Glutamatergic neuron (in vitro differentiated cells): Measurements from ENCODE around the gene ZNF197. TPM values are rescaled to one million over a fixed set of nuclear protein-coding genes. Genes with fewer than 3 reads are reported as not detected.

Experiments
- DNase-seq: peaks from one replicate; pipeline ENCODE4 v3.0.0; 2022
- H3K27ac Mint-ChIP-seq: one replicate; pipeline ENCODE4 v1.8.0; 2020; ENCODE audit warnings: mild to moderate bottlenecking, mixed read lengths, inconsistent platforms; ENCODE audit not compliant: unreplicated experiment
- H3K27me3 Mint-ChIP-seq: one replicate; pipeline ENCODE4 v1.8.0; 2020; ENCODE audit warnings: mild to moderate bottlenecking, moderate library complexity, mixed read lengths, inconsistent platforms; ENCODE audit not compliant: unreplicated experiment
- H3K36me3 Mint-ChIP-seq: one replicate; pipeline ENCODE4 v1.8.0; 2020; ENCODE audit warnings: mild to moderate bottlenecking, mixed read lengths, inconsistent platforms; ENCODE audit not compliant: unreplicated experiment
- H3K4me1 Mint-ChIP-seq: one replicate; pipeline ENCODE4 v1.8.0; 2020; ENCODE audit warnings: mild to moderate bottlenecking, low read depth, mixed read lengths, inconsistent platforms; ENCODE audit not compliant: unreplicated experiment
- H3K4me3 Mint-ChIP-seq: one replicate; pipeline ENCODE4 v1.8.0; 2020; ENCODE audit warnings: mild to moderate bottlenecking, mixed read lengths, inconsistent platforms; ENCODE audit not compliant: unreplicated experiment
- H3K9me3 Mint-ChIP-seq: one replicate; pipeline ENCODE4 v1.8.0; 2020; ENCODE audit warnings: mild to moderate bottlenecking, moderate library complexity, mixed read lengths, inconsistent platforms; ENCODE audit not compliant: unreplicated experiment
- total RNA-seq: library from RNA; stranded (reverse); fragmentation: NEBNext Ultra II Directional; extraction: Animal tissue kit (Norgen Biotek cat#: 25700); gene quantifications from one replicate; pipeline ENCODE4 v1.2.1, GENCODE V29; 2021; ENCODE audit not compliant: unreplicated experiment
- TF ChIP-seq, protein P1 (sequence below): fragments of 200-600 bp; sonication (generic); IDR thresholded peaks from one replicate; pipeline ENCODE4 v1.5.0; 2021; ENCODE audit not compliant: partially characterized antibody, unreplicated experiment

The ZNF197 gene
- total RNA-seq, 1 donor from 2014 or later = 49.0 TPM

DNA sequence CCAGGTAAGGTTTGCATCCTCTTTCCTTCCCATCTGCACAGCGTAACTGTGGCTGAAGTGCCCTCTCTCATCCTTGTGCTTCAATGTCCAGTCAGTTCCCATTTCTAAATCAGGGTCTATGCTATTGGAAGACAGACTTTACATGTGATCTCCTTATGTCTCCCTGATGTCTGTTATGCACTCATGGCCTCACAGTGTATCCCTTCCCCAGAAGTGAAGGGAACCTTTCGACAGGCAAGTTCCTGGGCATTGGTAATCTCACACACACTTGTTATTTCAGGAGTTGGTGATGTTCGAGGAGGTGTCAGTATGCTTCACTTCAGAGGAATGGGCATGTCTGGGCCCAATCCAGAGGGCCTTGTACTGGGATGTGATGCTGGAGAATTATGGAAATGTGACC is 7.4 kb downstream of the ZNF197 start:
- H3K4me3 Mint-ChIP-seq = no peak overlapping the region
- TF ChIP-seq, protein P1, sequence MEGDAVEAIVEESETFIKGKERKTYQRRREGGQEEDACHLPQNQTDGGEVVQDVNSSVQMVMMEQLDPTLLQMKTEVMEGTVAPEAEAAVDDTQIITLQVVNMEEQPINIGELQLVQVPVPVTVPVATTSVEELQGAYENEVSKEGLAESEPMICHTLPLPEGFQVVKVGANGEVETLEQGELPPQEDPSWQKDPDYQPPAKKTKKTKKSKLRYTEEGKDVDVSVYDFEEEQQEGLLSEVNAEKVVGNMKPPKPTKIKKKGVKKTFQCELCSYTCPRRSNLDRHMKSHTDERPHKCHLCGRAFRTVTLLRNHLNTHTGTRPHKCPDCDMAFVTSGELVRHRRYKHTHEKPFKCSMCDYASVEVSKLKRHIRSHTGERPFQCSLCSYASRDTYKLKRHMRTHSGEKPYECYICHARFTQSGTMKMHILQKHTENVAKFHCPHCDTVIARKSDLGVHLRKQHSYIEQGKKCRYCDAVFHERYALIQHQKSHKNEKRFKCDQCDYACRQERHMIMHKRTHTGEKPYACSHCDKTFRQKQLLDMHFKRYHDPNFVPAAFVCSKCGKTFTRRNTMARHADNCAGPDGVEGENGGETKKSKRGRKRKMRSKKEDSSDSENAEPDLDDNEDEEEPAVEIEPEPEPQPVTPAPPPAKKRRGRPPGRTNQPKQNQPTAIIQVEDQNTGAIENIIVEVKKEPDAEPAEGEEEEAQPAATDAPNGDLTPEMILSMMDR = no peak
- H3K27me3 Mint-ChIP-seq = no peaks in the 10 kb centered on the region
- H3K4me1 Mint-ChIP-seq = peaks cover 2% of the 10 kb centered on the region
- H3K27ac Mint-ChIP-seq = peak overlapping the region; percentile 24
- DNase-seq = no peak
- H3K9me3 Mint-ChIP-seq = no peaks in the 10 kb centered on the region
- peaks cover 13% of the 10 kb centered on the region for H3K36me3 Mint-ChIP-seq

DNA sequence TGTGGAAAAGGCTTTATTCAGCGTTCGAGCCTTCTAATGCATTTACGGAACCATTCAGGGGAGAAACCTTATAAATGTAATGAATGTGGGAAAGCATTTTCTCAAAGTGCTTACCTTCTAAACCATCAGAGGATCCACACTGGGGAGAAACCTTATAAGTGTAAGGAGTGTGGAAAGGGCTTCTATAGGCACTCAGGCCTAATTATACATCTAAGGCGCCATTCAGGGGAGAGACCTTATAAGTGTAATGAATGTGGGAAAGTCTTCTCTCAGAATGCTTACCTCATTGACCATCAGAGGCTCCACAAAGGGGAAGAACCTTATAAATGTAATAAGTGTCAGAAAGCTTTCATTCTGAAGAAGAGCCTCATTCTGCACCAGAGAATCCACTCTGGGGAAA is 17.5 kb downstream of the ZNF197 start:
- no peak for DNase-seq
- no peak overlapping the region for H3K27ac Mint-ChIP-seq
- peaks cover 44% of the 10 kb centered on the region for H3K36me3 Mint-ChIP-seq
- H3K4me1 Mint-ChIP-seq = no peaks in the 10 kb centered on the region
- peaks cover 2% of the 10 kb centered on the region for H3K9me3 Mint-ChIP-seq
- TF ChIP-seq, protein P1 = no peak
- no peaks in the 10 kb centered on the region for H3K27me3 Mint-ChIP-seq
- H3K4me3 Mint-ChIP-seq = no peak overlapping the region

DNA sequence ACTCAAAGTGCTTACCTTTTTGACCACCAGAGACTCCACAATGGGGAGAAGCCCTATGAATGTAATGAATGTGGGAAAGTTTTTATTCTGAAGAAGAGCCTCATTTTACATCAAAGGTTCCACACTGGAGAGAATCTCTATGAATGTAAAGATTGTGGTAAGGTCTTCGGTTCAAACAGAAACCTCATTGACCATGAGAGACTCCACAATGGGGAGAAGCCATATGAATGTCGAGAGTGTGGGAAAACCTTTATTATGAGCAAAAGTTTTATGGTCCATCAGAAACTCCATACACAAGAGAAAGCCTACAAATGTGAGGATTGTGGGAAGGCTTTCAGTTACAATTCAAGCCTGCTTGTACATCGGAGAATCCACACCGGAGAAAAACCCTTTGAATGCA is 18.2 kb downstream of the ZNF197 start:
- H3K4me3 Mint-ChIP-seq = no peak overlapping the region
- peaks cover 2% of the 10 kb centered on the region for H3K9me3 Mint-ChIP-seq
- H3K27me3 Mint-ChIP-seq = no peaks in the 10 kb centered on the region
- H3K4me1 Mint-ChIP-seq = no peaks in the 10 kb centered on the region
- DNase-seq = no peak
- H3K27ac Mint-ChIP-seq = no peak overlapping the region
- peaks cover 44% of the 10 kb centered on the region for H3K36me3 Mint-ChIP-seq
- TF ChIP-seq, protein P1 = no peak

DNA sequence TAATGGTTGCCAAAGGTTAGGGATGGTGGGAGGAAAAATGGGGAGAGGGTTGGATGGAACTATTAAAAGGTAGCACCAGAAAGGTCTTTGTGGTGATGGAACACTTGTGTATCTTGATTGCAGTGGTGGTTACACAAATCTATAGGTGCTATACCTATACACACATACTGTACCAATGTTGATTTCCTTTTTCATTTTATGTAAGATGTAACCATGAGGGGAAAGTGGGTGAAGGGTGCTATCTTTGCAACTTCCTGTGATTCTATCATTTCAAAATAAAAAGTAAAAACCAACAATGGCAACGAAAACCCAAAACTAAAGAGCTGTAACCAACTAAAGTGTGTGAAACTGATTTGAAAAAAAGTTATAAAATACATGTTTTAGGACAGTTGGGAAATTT is 22.9 kb downstream of the ZNF197 start:
- no peak for DNase-seq
- Mint-ChIP-seq H3K27ac (peak overlapping the region; percentile 93), H3K36me3 (peaks cover 20% of the 10 kb centered on the region), H3K4me3 (peak overlapping the region; percentile 93), H3K27me3 (peaks cover 2% of the 10 kb centered on the region), H3K9me3 (no peaks in the 10 kb centered on the region), H3K4me1 (peaks cover 2% of the 10 kb centered on the region)
- TF ChIP-seq, protein P1 = no peak

DNA sequence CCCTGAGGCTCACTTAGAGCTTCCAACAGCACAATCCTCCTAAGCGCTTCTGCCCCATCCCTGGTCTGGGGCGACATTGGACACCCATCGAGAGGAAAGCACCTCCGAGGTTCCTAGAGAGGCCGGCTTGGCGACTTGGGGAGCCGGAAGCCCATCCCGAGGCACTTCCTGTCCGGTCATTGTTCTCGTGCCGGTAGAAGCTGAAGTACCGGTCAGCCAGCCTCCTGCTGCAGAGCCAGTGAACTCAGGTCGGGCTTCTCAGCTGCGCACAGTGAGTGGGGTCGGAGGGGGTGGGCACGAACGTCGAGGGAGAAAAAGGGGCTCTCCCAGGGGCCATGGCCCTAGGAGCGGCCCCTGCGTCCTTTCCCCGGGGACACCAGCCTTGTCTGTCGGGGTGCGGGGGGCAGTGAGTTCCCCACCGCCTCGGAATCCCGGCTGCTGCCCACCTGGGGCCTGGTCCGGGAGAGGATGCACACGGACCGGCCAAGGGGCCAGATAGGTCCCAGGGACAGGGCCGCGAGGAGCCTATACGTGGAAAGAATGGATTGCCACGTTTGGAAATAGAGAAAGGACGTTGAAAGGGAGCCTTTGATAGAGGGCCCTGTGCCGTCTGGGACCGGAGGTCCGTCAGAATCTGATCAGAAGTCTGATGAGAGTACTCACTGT is 23.9 kb downstream of the ZNF197 start, which contains the start of gene ZNF35:
Gene ZNF35, plus strand, starts transcription at position 169 of the 666 bp plus-strand sequence. CDS start 2,336 bp downstream, outside the sequence.
- Mint-ChIP-seq H3K36me3 (peaks cover 15% of the 10 kb centered on the region), H3K27me3 (peaks cover 2% of the 10 kb centered on the region)

More for the DNA sequence above, 23.9 kb downstream of the ZNF197 start, which contains the start of gene ZNF35:
- peaks cover 2% of the 10 kb centered on the region for H3K4me1 Mint-ChIP-seq
- no peaks in the 10 kb centered on the region for H3K9me3 Mint-ChIP-seq
- peak; percentile 89 for DNase-seq
- TF ChIP-seq, protein P1 = no peak
- peak within 1 kb of the TSS; percentile 93 for H3K4me3 Mint-ChIP-seq
- H3K27ac Mint-ChIP-seq = peak within 1 kb of the TSS; percentile 93
